HG03575 (cell line): ENCODE results near the gene PRKD3.

ENCODE experiments used
- ATAC-seq: cut with Tn5 transposase; IDR thresholded peaks from one replicate; pipeline ENCODE4 v1.9.1; 2021; ENCODE audit not compliant: unreplicated experiment, insufficient number of reproducible peaks, low FRiP score; ENCODE audit errors: extremely low read depth

The PRKD3 gene

GRCh38 chr2:37344453-37345361 lies 20.1 kb upstream of the PRKD3 start, which contains the start of gene QPCT:
TSS of gene QPCT (plus strand) at chr2:37344630. CDS start at chr2:37344732, 102 bp downstream.
- no peak for ATAC-seq

- no peak for ATAC-seq
Measured at GRCh38 chr2:37343537-37344434, 19.2 kb upstream of the PRKD3 start.

GRCh38 chr2:37342591-37343220 lies 18.1 kb upstream of the PRKD3 start:
- ATAC-seq, result no peak

DNA sequence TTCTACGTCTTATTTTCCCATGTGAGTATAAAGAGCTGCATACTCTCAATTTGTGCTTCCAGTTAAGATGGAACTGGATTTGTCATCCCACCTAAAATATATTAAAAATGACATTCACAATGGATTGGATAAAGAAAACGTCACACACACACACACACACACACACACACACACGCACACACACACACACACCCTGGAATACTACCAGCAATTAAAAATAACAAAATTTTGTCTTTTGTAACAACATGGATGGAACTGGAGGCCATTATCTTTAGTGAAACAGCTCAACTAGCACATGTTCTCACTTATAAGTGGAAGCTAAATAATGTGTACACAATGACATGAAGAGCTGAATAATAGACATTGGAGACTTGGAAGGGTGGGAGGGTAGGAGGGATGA lies 16.0 kb upstream of the PRKD3 start:
- ATAC-seq, result no peak

DNA sequence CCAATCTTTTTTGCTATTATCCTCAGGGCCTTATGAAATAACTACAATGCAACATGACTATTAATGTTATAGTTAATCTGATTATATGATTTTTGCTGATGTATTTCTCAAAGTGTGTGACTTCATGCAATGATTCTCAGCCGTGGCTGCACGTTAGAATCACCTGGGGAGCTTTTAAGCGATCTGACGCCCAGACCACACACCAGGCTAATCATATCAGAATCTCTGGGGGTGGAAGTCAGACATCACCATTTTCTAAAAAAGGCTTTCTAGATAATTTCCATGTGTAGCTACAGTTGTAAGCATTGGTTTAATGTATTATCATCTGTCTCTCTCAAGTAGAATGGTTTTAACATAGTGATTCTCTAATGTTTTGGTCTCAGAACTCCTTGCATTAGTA lies 14.3 kb upstream of the PRKD3 start:
- ATAC-seq, result no peak

GRCh38 chr2:37337620-37338280 lies 13.1 kb upstream of the PRKD3 start:
- ATAC-seq, result no peak

DNA sequence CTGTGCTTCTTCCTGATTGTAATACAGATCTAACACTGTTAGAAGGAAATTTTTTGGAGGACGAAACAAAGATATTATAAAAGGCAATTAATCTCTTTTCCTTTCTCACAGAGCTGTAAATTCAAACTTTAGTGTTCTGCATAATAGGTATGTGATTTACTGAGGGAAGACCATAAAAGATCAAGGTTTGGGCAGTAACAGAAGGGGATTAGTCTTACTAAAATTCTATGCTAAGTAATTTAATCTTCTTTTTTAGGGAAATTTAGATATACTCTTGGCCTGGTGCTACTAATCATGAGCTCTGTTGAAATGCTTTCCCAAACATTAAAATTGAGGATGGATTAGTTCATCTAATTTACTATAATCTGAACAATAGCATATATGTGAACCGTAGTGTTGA lies 11.0 kb upstream of the PRKD3 start:
- no peak for ATAC-seq

GRCh38 chr2:37333256-37333655 lies 8.6 kb upstream of the PRKD3 start:
- no peak for ATAC-seq

DNA sequence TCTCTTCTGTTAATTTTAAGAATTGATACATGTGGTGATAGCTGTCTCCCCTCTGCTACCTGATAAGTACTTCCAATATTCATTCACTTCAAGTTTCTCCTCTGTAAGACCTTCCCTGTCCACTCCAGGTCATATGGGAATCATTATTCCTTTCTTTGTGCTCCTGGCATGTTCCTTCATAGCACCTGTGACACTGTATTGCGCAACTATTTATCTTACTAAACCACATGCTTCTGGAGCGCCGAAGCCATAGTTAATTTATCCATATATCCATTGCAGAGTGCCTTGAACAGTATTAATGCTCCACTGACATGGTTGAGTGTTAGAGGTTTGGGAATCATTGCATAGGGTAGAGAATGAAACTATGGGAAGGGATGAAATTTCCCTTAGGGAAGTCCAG lies 7.9 kb upstream of the PRKD3 start:
- no peak for ATAC-seq

DNA sequence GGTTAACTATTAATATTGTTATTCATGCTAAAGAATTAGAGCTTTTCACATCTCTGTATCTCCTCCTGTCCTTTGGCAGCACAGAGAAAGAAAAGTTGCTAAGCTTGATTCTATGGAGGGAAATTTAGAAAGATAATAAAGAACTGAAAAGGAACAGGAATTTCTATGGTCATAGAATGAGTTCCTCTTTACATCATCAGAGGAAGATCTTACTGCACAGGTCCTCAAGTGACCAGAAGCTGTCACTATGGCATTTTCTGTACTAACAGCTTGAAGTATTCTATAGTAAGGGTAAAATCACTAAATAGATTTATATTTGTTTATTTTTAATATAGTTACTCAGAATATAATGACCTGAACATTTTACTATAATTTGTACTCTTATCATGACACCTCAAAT lies 6.0 kb upstream of the PRKD3 start:
- no peak for ATAC-seq

- no peak for ATAC-seq
Measured at GRCh38 chr2:37326866-37327634, 2.4 kb upstream of the PRKD3 start.

DNA sequence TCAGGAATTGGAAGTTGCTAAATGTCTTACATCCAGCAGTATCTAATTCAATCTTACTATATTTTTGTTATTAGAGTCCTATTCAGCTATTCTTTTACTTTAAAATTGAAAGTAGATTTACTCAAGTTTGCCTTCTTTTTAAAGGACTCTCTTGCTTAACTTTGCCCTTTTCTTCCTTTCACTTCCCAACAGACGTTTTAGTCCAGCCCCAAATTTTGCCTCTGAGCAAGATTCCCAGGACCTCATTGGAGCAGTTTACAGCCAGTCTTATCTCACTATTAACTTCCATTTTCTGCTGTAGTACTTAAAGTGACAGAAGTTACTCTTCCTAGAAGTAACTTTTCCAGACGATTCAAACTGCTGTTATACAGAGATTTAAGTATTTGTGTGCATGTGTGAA lies 1.7 kb upstream of the PRKD3 start:
- no peak for ATAC-seq

- ATAC-seq, result no peak
Measured at GRCh38 chr2:37325625-37326071, 1.0 kb upstream of the PRKD3 start.

GRCh38 chr2:37324536-37324785 lies 172 bp downstream of the PRKD3 start:
- ATAC-seq, result no peak

GRCh38 chr2:37323781-37324535 lies 675 bp downstream of the PRKD3 start:
- ATAC-seq, result no peak

DNA sequence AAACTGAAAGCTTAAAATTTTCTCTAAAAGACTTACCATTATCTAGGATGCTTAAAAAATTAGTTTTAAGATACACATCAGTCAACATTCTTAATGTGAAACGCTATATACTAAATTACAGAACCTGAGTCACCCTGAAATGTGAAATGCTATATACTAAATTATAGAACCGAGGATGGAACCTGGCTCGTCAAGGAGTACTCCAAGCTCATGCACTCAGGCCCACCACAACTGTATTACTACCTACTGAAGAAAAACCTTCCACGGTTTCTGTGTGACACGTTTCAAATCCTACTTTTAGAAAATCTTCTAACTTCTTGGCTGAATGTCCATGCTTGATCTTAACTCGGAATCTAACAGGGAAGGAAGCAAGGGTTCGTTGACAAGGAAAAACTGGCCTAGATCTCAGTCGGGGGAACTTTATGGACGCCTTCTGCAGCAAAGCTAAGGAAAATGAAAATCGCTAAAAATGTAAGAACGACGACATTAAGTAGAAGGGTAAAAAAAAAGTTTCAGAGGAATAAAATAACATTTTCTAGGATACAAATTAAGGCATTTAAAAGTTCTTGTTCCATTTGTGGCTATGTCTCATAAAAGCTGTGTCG lies 1.4 kb downstream of the PRKD3 start:
- ATAC-seq, result no peak

GRCh38 chr2:37322368-37322767 lies 2.3 kb downstream of the PRKD3 start:
- ATAC-seq, result no peak
